Measurements from ENCODE around the gene ZNF518B.
"Not testable (repeated sequence)": the region's sequence is repeated elsewhere in the genome, so short reads cannot be mapped to it uniquely, and the experiment has no call there.

Gene ZNF518B

GRCh38 chr4:10455133-10455532 lies 2.1 kb downstream of the ZNF518B start:
- no peak for DNase-seq

GRCh38 chr4:10454726-10455125 lies 2.5 kb downstream of the ZNF518B start:
- no peak for DNase-seq

- DNase-seq = no peak
Measured at GRCh38 chr4:10454121-10454520, 3.1 kb downstream of the ZNF518B start.

- DNase-seq = no peak
Measured at GRCh38 chr4:10448991-10449390, 8.2 kb downstream of the ZNF518B start.

- no peak for DNase-seq
Measured at GRCh38 chr4:10442976-10443375, 14.2 kb downstream of the ZNF518B start.

- no peak for DNase-seq
Measured at GRCh38 chr4:10441512-10441911, 15.7 kb downstream of the ZNF518B start.

GRCh38 chr4:10438924-10439323 lies 18.3 kb downstream of the ZNF518B start:
- DNase-seq = no peak

GRCh38 chr4:10437735-10438134 lies 19.5 kb downstream of the ZNF518B start:
- DNase-seq = no peak

- DNase-seq = not testable (repeated sequence)
Measured at GRCh38 chr4:10427680-10428079, 29.5 kb downstream of the ZNF518B start.

GRCh38 chr4:10421344-10422055 lies 35.7 kb downstream of the ZNF518B start:
- DNase-seq = no peak

- no peak for DNase-seq
Measured at GRCh38 chr4:10417740-10418139, 39.5 kb downstream of the ZNF518B start.

- no peak for DNase-seq
Measured at GRCh38 chr4:10416441-10416840, 40.8 kb downstream of the ZNF518B start.

- DNase-seq = no peak
Measured at GRCh38 chr4:10413177-10413576, 44.0 kb downstream of the ZNF518B start.

- no peak for DNase-seq
Measured at GRCh38 chr4:10405672-10406071, 51.6 kb downstream of the ZNF518B start.

- no peak for DNase-seq
Measured at GRCh38 chr4:10403633-10404445, 53.4 kb downstream of the ZNF518B start.

- no peak for DNase-seq
Measured at GRCh38 chr4:10395971-10396580, 61.1 kb downstream of the ZNF518B start.

Measured in activated CD4-positive, alpha-beta T cell treated with anti-CD3 and anti-CD28 coated beads for 1 hour (primary cell).